ENCODE data around the gene ZDHHC17.
"Not testable (repeated sequence)": the region's sequence is repeated elsewhere in the genome, so short reads cannot be mapped to it uniquely, and the experiment has no call there.

The ZDHHC17 gene

GRCh38 chr12:76768576-76768975 is 4.7 kb downstream of the ZDHHC17 start:
- Histone ChIP-seq H3K4me3 (ENCODE audit: low read depth in 1 of 2, low read length in 2 of 2) (no peak overlapping the region), H3K36me3 (ENCODE audit: control insufficient read depth in 1 of 2, insufficient read depth in 2 of 2, low read length in 2 of 2) (peaks cover 0 to 3% of the 10 kb centered on the region in 2 donors), H3K27ac (ENCODE audit: low read length) (no peak overlapping the region), H3K4me1 (ENCODE audit: control insufficient read depth in 1 of 2, insufficient read depth in 2 of 2, low read length in 2 of 2) (peaks cover 6 to 42% of the 10 kb centered on the region in 2 donors), H3K9me3 (ENCODE audit: control insufficient read depth in 1 of 2, low read length in 2 of 2) (no peaks in the 10 kb centered on the region), H3K27me3 (ENCODE audit: low read depth, low read length) (no peaks in the 10 kb centered on the region)

GRCh38 chr12:76777765-76778216 is 13.9 kb downstream of the ZDHHC17 start:
- Histone ChIP-seq H3K36me3 (ENCODE audit: control insufficient read depth in 1 of 2, insufficient read depth in 2 of 2, low read length in 2 of 2) (no peaks in the 10 kb centered on the region), H3K9me3 (ENCODE audit: control insufficient read depth in 1 of 2, low read length in 2 of 2) (no peaks in the 10 kb centered on the region), H3K4me3 (ENCODE audit: low read depth in 1 of 2, low read length in 2 of 2) (no peak overlapping the region), H3K27ac (ENCODE audit: low read length) (no peak overlapping the region), H3K4me1 (ENCODE audit: control insufficient read depth in 1 of 2, insufficient read depth in 2 of 2, low read length in 2 of 2) (peaks cover 7 to 19% of the 10 kb centered on the region in 2 donors), H3K27me3 (ENCODE audit: low read depth, low read length) (no peaks in the 10 kb centered on the region)

- Histone ChIP-seq H3K4me3 (ENCODE audit: low read depth in 1 of 2, low read length in 2 of 2) (no peak overlapping the region), H3K9me3 (ENCODE audit: control insufficient read depth in 1 of 2, low read length in 2 of 2) (no peaks in the 10 kb centered on the region), H3K27me3 (ENCODE audit: low read depth, low read length) (no peaks in the 10 kb centered on the region), H3K4me1 (ENCODE audit: control insufficient read depth in 1 of 2, insufficient read depth in 2 of 2, low read length in 2 of 2) (peaks cover 7 to 19% of the 10 kb centered on the region in 2 donors), H3K36me3 (ENCODE audit: control insufficient read depth in 1 of 2, insufficient read depth in 2 of 2, low read length in 2 of 2) (no peaks in the 10 kb centered on the region), H3K27ac (ENCODE audit: low read length) (no peak overlapping the region)
Observed at GRCh38 chr12:76778364-76778763, 14.4 kb downstream of the ZDHHC17 start.

- H3K27me3 ChIP-seq (ENCODE audit: low read depth, low read length); H3K4me3 ChIP-seq (ENCODE audit: low read depth in 1 of 2, low read length in 2 of 2); H3K9me3 ChIP-seq (ENCODE audit: control insufficient read depth in 1 of 2, low read length in 2 of 2); H3K36me3 ChIP-seq (ENCODE audit: control insufficient read depth in 1 of 2, insufficient read depth in 2 of 2, low read length in 2 of 2); H3K27ac ChIP-seq (ENCODE audit: low read length): not testable (repeated sequence)
- peaks cover 7 to 19% of the 10 kb centered on the region in 2 donors for H3K4me1 ChIP-seq (ENCODE audit: control insufficient read depth in 1 of 2, insufficient read depth in 2 of 2, low read length in 2 of 2)
Observed at GRCh38 chr12:76779310-76779709, 15.4 kb downstream of the ZDHHC17 start.

GRCh38 chr12:76781321-76781720 is 17.4 kb downstream of the ZDHHC17 start:
- H3K4me1 ChIP-seq (ENCODE audit: control insufficient read depth in 1 of 2, insufficient read depth in 2 of 2, low read length in 2 of 2), result peaks cover 7 to 30% of the 10 kb centered on the region in 2 donors

GRCh38 chr12:76782526-76782925 is 18.6 kb downstream of the ZDHHC17 start:
- H3K27me3 ChIP-seq (ENCODE audit: low read depth, low read length), result no peaks in the 10 kb centered on the region
- H3K27ac ChIP-seq (ENCODE audit: low read length), result no peak overlapping the region
- no peak overlapping the region for H3K4me3 ChIP-seq (ENCODE audit: low read depth in 1 of 2, low read length in 2 of 2)
- H3K9me3 ChIP-seq (ENCODE audit: control insufficient read depth in 1 of 2, low read length in 2 of 2), result no peaks in the 10 kb centered on the region
- no peaks in the 10 kb centered on the region for H3K36me3 ChIP-seq (ENCODE audit: control insufficient read depth in 1 of 2, insufficient read depth in 2 of 2, low read length in 2 of 2)
- H3K4me1 ChIP-seq (ENCODE audit: control insufficient read depth in 1 of 2, insufficient read depth in 2 of 2, low read length in 2 of 2), result peaks cover 7 to 30% of the 10 kb centered on the region in 2 donors

More at GRCh38 chr12:76781321-76781720, 17.4 kb downstream of the ZDHHC17 start:
- no peaks in the 10 kb centered on the region for H3K9me3 ChIP-seq (ENCODE audit: control insufficient read depth in 1 of 2, low read length in 2 of 2)
- H3K27me3 ChIP-seq (ENCODE audit: low read depth, low read length), result no peaks in the 10 kb centered on the region
- H3K36me3 ChIP-seq (ENCODE audit: control insufficient read depth in 1 of 2, insufficient read depth in 2 of 2, low read length in 2 of 2), result no peaks in the 10 kb centered on the region
- no peak overlapping the region for H3K27ac ChIP-seq (ENCODE audit: low read length)
- H3K4me3 ChIP-seq (ENCODE audit: low read depth in 1 of 2, low read length in 2 of 2), result no peak overlapping the region

- Histone ChIP-seq H3K36me3 (ENCODE audit: control insufficient read depth in 1 of 2, insufficient read depth in 2 of 2, low read length in 2 of 2) (no peaks in the 10 kb centered on the region), H3K4me1 (ENCODE audit: control insufficient read depth in 1 of 2, insufficient read depth in 2 of 2, low read length in 2 of 2) (peaks cover 7 to 38% of the 10 kb centered on the region in 2 donors), H3K4me3 (ENCODE audit: low read depth in 1 of 2, low read length in 2 of 2) (no peak overlapping the region), H3K27ac (ENCODE audit: low read length) (no peak overlapping the region), H3K9me3 (ENCODE audit: control insufficient read depth in 1 of 2, low read length in 2 of 2) (no peaks in the 10 kb centered on the region), H3K27me3 (ENCODE audit: low read depth, low read length) (no peaks in the 10 kb centered on the region)
Observed at GRCh38 chr12:76784600-76785051, 20.7 kb downstream of the ZDHHC17 start.

- no peaks in the 10 kb centered on the region for H3K36me3 ChIP-seq (ENCODE audit: control insufficient read depth in 1 of 2, insufficient read depth in 2 of 2, low read length in 2 of 2)
- no peaks in the 10 kb centered on the region for H3K27me3 ChIP-seq (ENCODE audit: low read depth, low read length)
- no peak overlapping the region for H3K27ac ChIP-seq (ENCODE audit: low read length)
- no peak overlapping the region for H3K4me3 ChIP-seq (ENCODE audit: low read depth in 1 of 2, low read length in 2 of 2)
- H3K4me1 ChIP-seq (ENCODE audit: control insufficient read depth in 1 of 2, insufficient read depth in 2 of 2, low read length in 2 of 2), result peaks cover 7 to 40% of the 10 kb centered on the region in 2 donors
- no peaks in the 10 kb centered on the region for H3K9me3 ChIP-seq (ENCODE audit: control insufficient read depth in 1 of 2, low read length in 2 of 2)
Observed at GRCh38 chr12:76785407-76785806, 21.5 kb downstream of the ZDHHC17 start.

GRCh38 chr12:76786986-76787385 is 23.1 kb downstream of the ZDHHC17 start:
- Histone ChIP-seq H3K27ac (ENCODE audit: low read length) (no peak overlapping the region), H3K4me1 (ENCODE audit: control insufficient read depth in 1 of 2, insufficient read depth in 2 of 2, low read length in 2 of 2) (peaks cover 2 to 29% of the 10 kb centered on the region in 2 donors), H3K4me3 (ENCODE audit: low read depth in 1 of 2, low read length in 2 of 2) (no peak overlapping the region), H3K9me3 (ENCODE audit: control insufficient read depth in 1 of 2, low read length in 2 of 2) (no peaks in the 10 kb centered on the region), H3K36me3 (ENCODE audit: control insufficient read depth in 1 of 2, insufficient read depth in 2 of 2, low read length in 2 of 2) (no peaks in the 10 kb centered on the region), H3K27me3 (ENCODE audit: low read depth, low read length) (no peaks in the 10 kb centered on the region)

- no peaks in the 10 kb centered on the region for H3K9me3 ChIP-seq (ENCODE audit: control insufficient read depth in 1 of 2, low read length in 2 of 2)
- H3K27me3 ChIP-seq (ENCODE audit: low read depth, low read length), result no peaks in the 10 kb centered on the region
- H3K27ac ChIP-seq (ENCODE audit: low read length), result no peak overlapping the region
- H3K4me3 ChIP-seq (ENCODE audit: low read depth in 1 of 2, low read length in 2 of 2), result no peak overlapping the region
- H3K36me3 ChIP-seq (ENCODE audit: control insufficient read depth in 1 of 2, insufficient read depth in 2 of 2, low read length in 2 of 2), result no peaks in the 10 kb centered on the region
- peaks cover 0 to 22% of the 10 kb centered on the region in 2 donors for H3K4me1 ChIP-seq (ENCODE audit: control insufficient read depth in 1 of 2, insufficient read depth in 2 of 2, low read length in 2 of 2)
Observed at GRCh38 chr12:76787689-76788088, 23.8 kb downstream of the ZDHHC17 start.

- no peaks in the 10 kb centered on the region for H3K27me3 ChIP-seq (ENCODE audit: low read depth, low read length)
- no peak overlapping the region for H3K4me3 ChIP-seq (ENCODE audit: low read depth in 1 of 2, low read length in 2 of 2)
- H3K4me1 ChIP-seq (ENCODE audit: control insufficient read depth in 1 of 2, insufficient read depth in 2 of 2, low read length in 2 of 2), result peaks cover 0 to 25% of the 10 kb centered on the region in 2 donors
- no peaks in the 10 kb centered on the region for H3K36me3 ChIP-seq (ENCODE audit: control insufficient read depth in 1 of 2, insufficient read depth in 2 of 2, low read length in 2 of 2)
- H3K27ac ChIP-seq (ENCODE audit: low read length), result no peak overlapping the region
- no peaks in the 10 kb centered on the region for H3K9me3 ChIP-seq (ENCODE audit: control insufficient read depth in 1 of 2, low read length in 2 of 2)
Observed at GRCh38 chr12:76789335-76790050, 25.6 kb downstream of the ZDHHC17 start.
